SK-N-SH (cell line): ENCODE results near the gene PPP1R14B. TPM values are rescaled to one million over a fixed set of nuclear protein-coding genes. Genes with fewer than 3 reads are reported as not detected.

Source experiments
- CTCF ChIA-PET: fragments of 300-600, 350-600 bp; formaldehyde crosslinking; extraction: SDS; loops from one replicate; lab custom pipeline; 2021; lab: Yijun Ruan, JAX
- POLR2A ChIA-PET: fragments of 350-600 bp; sonication (Branson Sonifier 250); formaldehyde crosslinking; extraction: SDS; loops from one replicate; lab custom pipeline; 2020; ENCODE audit warnings: antibody characterized with exemption, inconsistent platforms; lab: Yijun Ruan, JAX
- DNase-seq: peaks from one replicate; pipeline ENCODE4 v3.0.0; 2012
- H2AFZ ChIP-seq: fragments of 200-600 bp; sonication (generic); 2 replicates; pipeline ENCODE4 v1.8.1; 2016; ENCODE audit warnings: antibody characterized with exemption, mild to moderate bottlenecking, low read depth
- H3F3A ChIP-seq: fragments of 200-600 bp; sonication (generic); replicated peaks from 2 replicates; pipeline ENCODE3; 2016; ENCODE audit warnings: antibody characterized with exemption, mild to moderate bottlenecking; ENCODE audit not compliant: insufficient read depth
- H3K27ac ChIP-seq, 2 experiments: fragments of 200-500 bp in 1 of 2; fragments of 200-600 bp in 1 of 2; sonication (Bioruptor generic) in 1 of 2; sonication (generic), shearing (Covaris generic) in 1 of 2; 2 replicates each; pipeline versions ENCODE4 v1.5.1 to v1.6.1; 2014 to 2016; ENCODE audit warnings: low read depth in 2 of 2, inconsistent platforms in 1 of 2, low read length in 1 of 2, mild to moderate bottlenecking in 1 of 2, mixed read lengths in 1 of 2
- H3K27me3 ChIP-seq: fragments of 200-600 bp; sonication (generic), shearing (Covaris generic); 2 replicates; pipeline ENCODE4 v1.6.1; 2016; ENCODE audit warnings: mixed run types; ENCODE audit not compliant: insufficient read depth
- H3K36me3 ChIP-seq, 2 experiments: fragments of 200-500 bp in 1 of 2; fragments of 200-600 bp in 1 of 2; sonication (Bioruptor generic) in 1 of 2; sonication (generic) in 1 of 2; replicated peaks in 1 of 2; 2 replicates each; pipeline versions ENCODE3 to v1.5.1; 2014 to 2016; ENCODE audit warnings: low read length in 1 of 2, mild to moderate bottlenecking in 1 of 2; ENCODE audit not compliant: insufficient read depth in 2 of 2, control insufficient read depth in 1 of 2
- H3K4me1 ChIP-seq, 2 experiments: fragments of 200-500 bp in 1 of 2; fragments of 200-600 bp in 1 of 2; sonication (Bioruptor generic) in 1 of 2; sonication (generic), shearing (Covaris generic) in 1 of 2; 2 replicates each; pipeline versions ENCODE4 v1.5.1 to v1.6.1; 2014 to 2016; ENCODE audit warnings: low read depth in 1 of 2, low read length in 1 of 2, mixed run types in 1 of 2; ENCODE audit not compliant: insufficient read depth in 2 of 2, control insufficient read depth in 1 of 2
- H3K4me2 ChIP-seq: fragments of 200-600 bp; sonication (generic), shearing (Covaris generic); 2 replicates; pipeline ENCODE4 v1.6.1; 2017; ENCODE audit warnings: mixed run types
- H3K4me3 ChIP-seq, 2 experiments: fragments of 200-500 bp in 1 of 2; fragments of 200-600 bp in 1 of 2; sonication (Bioruptor generic) in 1 of 2; sonication (generic), shearing (Covaris generic) in 1 of 2; 2 replicates each; pipeline versions ENCODE4 v1.5.1 to v1.8.1; 2014 to 2016; ENCODE audit warnings: low read depth in 2 of 2, inconsistent platforms in 1 of 2, low read length in 1 of 2, mild to moderate bottlenecking in 1 of 2, mixed read lengths in 1 of 2, moderate library complexity in 1 of 2
- H3K79me2 ChIP-seq: fragments of 200-600 bp; sonication (generic); 2 replicates; pipeline ENCODE4 v1.8.1; 2017; ENCODE audit warnings: mild to moderate bottlenecking; ENCODE audit not compliant: insufficient read depth
- H3K9ac ChIP-seq: fragments of 200-600 bp; sonication (generic); 2 replicates; pipeline ENCODE4 v1.6.1; 2017; ENCODE audit warnings: mixed run types
- H3K9me2 ChIP-seq: fragments of 200-600 bp; sonication (generic); 2 replicates; pipeline ENCODE4 v1.6.1; 2017; ENCODE audit warnings: mixed run types
- H3K9me3 ChIP-seq: fragments of 200-600 bp; sonication (generic); 2 replicates; pipeline ENCODE4 v1.6.1; 2017; ENCODE audit warnings: mixed run types, mild to moderate bottlenecking, moderate library complexity
- H4K20me1 ChIP-seq: fragments of 200-600 bp; sonication (generic); 2 replicates; pipeline ENCODE4 v1.6.1; 2017; ENCODE audit warnings: mild to moderate bottlenecking, mixed run types; ENCODE audit not compliant: insufficient read depth
- CTCF ChIP-seq: fragments of 200-600 bp; sonication (generic); IDR thresholded peaks from 2 replicates; pipeline ENCODE4 v1.6.1; 2017; ENCODE audit warnings: antibody characterized with exemption, mild to moderate bottlenecking, moderate library complexity
- ELF1 ChIP-seq: IDR thresholded peaks from 2 replicates; pipeline ENCODE4 v1.4.0; 2012
- EP300 ChIP-seq, 2 experiments: IDR thresholded peaks; 2 replicates each; pipeline versions ENCODE4 v1.4.0 to v1.6.1; 2012; ENCODE audit warnings: borderline replicate concordance in 1 of 2, low read depth in 1 of 2, low read length in 1 of 2
- GABPA ChIP-seq: IDR thresholded peaks from 2 replicates; pipeline ENCODE4 v1.4.0; 2012; ENCODE audit warnings: low read depth, mild to moderate bottlenecking
- GATA2 ChIP-seq: sonication (generic); formaldehyde crosslinking; IDR thresholded peaks from 2 replicates; pipeline ENCODE4 v1.5.0; 2020; ENCODE audit warnings: mild to moderate bottlenecking, missing genetic modification reagents
- MAX ChIP-seq: IDR thresholded peaks from 2 replicates; pipeline ENCODE4 v1.4.0; 2012; ENCODE audit warnings: low read depth
- PBX3 ChIP-seq: IDR thresholded peaks from 2 replicates; pipeline ENCODE4; 2012
- POLR2AphosphoS5 ChIP-seq: IDR thresholded peaks from 2 replicates; pipeline ENCODE4 v1.6.1; 2012; ENCODE audit warnings: low read depth, low read length
- REST ChIP-seq: IDR thresholded peaks from 2 replicates; pipeline ENCODE4 v1.6.1; 2012; ENCODE audit warnings: mild to moderate bottlenecking, low read depth, low read length, moderate library complexity
- RXRA ChIP-seq: IDR thresholded peaks from 2 replicates; pipeline ENCODE4 v1.4.0; 2012; ENCODE audit warnings: low read depth, mild to moderate bottlenecking, borderline replicate concordance
- SIN3A ChIP-seq: IDR thresholded peaks from 2 replicates; pipeline ENCODE4 v1.6.1; 2012; ENCODE audit warnings: low read depth, mild to moderate bottlenecking, low read length, moderate library complexity, borderline replicate concordance
- TAF1 ChIP-seq: IDR thresholded peaks from 2 replicates; pipeline ENCODE4 v1.6.1; 2012; ENCODE audit warnings: low read depth, mild to moderate bottlenecking, low read length, moderate library complexity, borderline replicate concordance
- TEAD4 ChIP-seq: IDR thresholded peaks from 2 replicates; pipeline ENCODE4 v1.4.0; 2012; ENCODE audit warnings: mild to moderate bottlenecking, borderline replicate concordance; ENCODE audit not compliant: insufficient read depth
- USF2 ChIP-seq: fragments of 150-350 bp; IDR thresholded peaks from 2 replicates; pipeline ENCODE4 v1.6.1; 2017; ENCODE audit warnings: antibody characterized with exemption, low read length, low read depth, borderline replicate concordance
- YY1 ChIP-seq: IDR thresholded peaks from 2 replicates; pipeline ENCODE4 v1.4.0; 2012; ENCODE audit warnings: low read depth, mild to moderate bottlenecking
- WGBS: methylation state at CpG from one replicate; pipeline ENCODE4 v1.1.6; 2017; ENCODE audit warnings: low lambda C conversion rate; 5-methylcytosine and 5-hydroxymethylcytosine counted together
- polyA plus RNA-seq, 3 experiments: library from polyadenylated mRNA; depleted of rRNA; stranded (reverse); fragments of >200 nt; gene quantifications; 2 replicates each; pipeline ENCODE4 v1.2.3, GENCODE V29; 2012

The PPP1R14B gene
- polyA plus RNA-seq, 1 of the 3 experiments (the other 2 are of a cell fraction): 523 TPM

GRCh38 chr11:64284962-64285884, 38.5 kb upstream of the PPP1R14B start, which contains the start of gene GPR137 (continued):
- TF ChIP-seq SIN3A: no peak
- peak; percentile 93 for TF ChIP-seq YY1
- TF ChIP-seq CTCF: no peak
- TF ChIP-seq EP300 (IDR thresholded peaks at IDR 0.05; ENCODE audit: borderline replicate concordance in 1 of 2, low read depth in 1 of 2, low read length in 1 of 2): no peak
- no peak; the same call in 1 of the 2 replicates for TF ChIP-seq TAF1
- no peak for TF ChIP-seq USF2

- Histone ChIP-seq H4K20me1 (no peaks in the 10 kb centered on the region), H3K9me3 (no peaks in the 10 kb centered on the region), H3K27ac (peak within 1 kb of the TSS; percentile 87 to 96), H3K4me3 (peak within 1 kb of the TSS; percentile 60 to 95), H3K4me1 (peaks cover 8 to 21% of the 10 kb centered on the region in 2 experiments; a peak in 2 of 4 replicates), H3K79me2 (peaks cover 28% of the 10 kb centered on the region), H2AFZ (peak within 1 kb of the TSS; percentile 83), H3K9ac (peak within 1 kb of the TSS; percentile 89), H3K9me2 (no peaks in the 10 kb centered on the region), H3K4me2 (peak within 1 kb of the TSS; percentile 100), H3K27me3 (no peaks in the 10 kb centered on the region), H3F3A (peaks cover 9% of the 10 kb centered on the region), H3K36me3 (peaks cover 0 to 6% of the 10 kb centered on the region in 2 experiments)
- POLR2A ChIA-PET: interaction anchor here (0.5 to 3.2 kb wide), 9 partner anchors 8 to 104 kb away, joined by 3 to 33 read pairs (median 3); partner anchors contain the start of genes ESRRA, PRDX5 and TRMT112
- CTCF ChIA-PET: interaction anchor here (1.6 to 12.2 kb wide), 5 partner anchors 13 to 33 kb away, joined by 5 to 196 read pairs (median 17); partner anchors contain the start of genes CATSPERZ, ESRRA and PLCB3
- peak; percentile 99 for DNase-seq
- 7% methylated on average over 10 of the region's 44 CpGs for WGBS
- TF ChIP-seq REST (no peak), SIN3A (peak; percentile 66; the same call in 1 of the 2 replicates), PBX3 (peak; percentile 96), ELF1 (peak; percentile 7; the same call in 1 of the 2 replicates), POLR2AphosphoS5 (peak; percentile 68), GATA2 (no peak), TEAD4 (no peak), YY1 (0 out of 2 replicates have a peak, but pooled peaks have one; percentile 23), GABPA (peak; percentile 38), MAX (no peak), RXRA (no peak), TAF1 (0 out of 2 replicates have a peak, but pooled peaks have one; percentile 9)
Measured at GRCh38 chr11:64284048-64284961, 37.6 kb upstream of the PPP1R14B start, which contains the start of gene BAD. TSS of gene BAD (minus strand) at chr11:64284665. CDS start at chr11:64284368, 297 bp downstream.
